Effector memory CD4-positive, alpha-beta T cell (primary cell): ENCODE measurements around the gene PEDS1.

Experiments used
- DNase-seq, 3 donors: peaks; one replicate each; pipeline ENCODE4 v3.0.0-alpha.2; 2020
- H3K27ac ChIP-seq: 2 replicates; pipeline ENCODE4 v1.7.0; 2013; ENCODE audit warnings: mild to moderate bottlenecking, low read length, moderate library complexity; ENCODE audit not compliant: insufficient read depth, poor library complexity, severe bottlenecking
- H3K27me3 ChIP-seq: replicated peaks from 2 replicates; pipeline ENCODE4 v1.7.0; 2013; ENCODE audit warnings: mild to moderate bottlenecking, low read length; ENCODE audit not compliant: insufficient read depth, control insufficient read depth, poor library complexity, severe bottlenecking
- H3K36me3 ChIP-seq: 2 replicates; pipeline ENCODE4 v1.7.0; 2013; ENCODE audit warnings: mild to moderate bottlenecking, low read length, moderate library complexity; ENCODE audit not compliant: control insufficient read depth, insufficient read depth
- H3K4me1 ChIP-seq: 2 replicates; pipeline ENCODE4 v1.7.0; 2013; ENCODE audit warnings: low read length, mild to moderate bottlenecking; ENCODE audit not compliant: control insufficient read depth, insufficient read depth, poor library complexity, severe bottlenecking
- H3K4me3 ChIP-seq: 2 replicates; pipeline ENCODE4 v1.7.0; 2013; ENCODE audit warnings: low read length, low read depth, mild to moderate bottlenecking; ENCODE audit not compliant: insufficient read depth, poor library complexity, severe bottlenecking
- H3K9me3 ChIP-seq: 2 replicates; pipeline ENCODE4 v1.7.0; 2013; ENCODE audit warnings: mild to moderate bottlenecking, low read length, moderate library complexity; ENCODE audit not compliant: control insufficient read depth

PEDS1 gene

GRCh38 chr20:50196248-50196647, 42.7 kb upstream of the PEDS1 start:
- Histone ChIP-seq H3K9me3 (no peaks in the 10 kb centered on the region), H3K4me3 (no peak overlapping the region), H3K4me1 (peaks cover 13% of the 10 kb centered on the region), H3K36me3 (no peaks in the 10 kb centered on the region), H3K27me3 (no peaks in the 10 kb centered on the region), H3K27ac (no peak overlapping the region)
- DNase-seq: no peak

GRCh38 chr20:50195524-50196120, 42.1 kb upstream of the PEDS1 start:
- Histone ChIP-seq H3K27me3 (no peaks in the 10 kb centered on the region), H3K4me3 (no peak overlapping the region), H3K36me3 (no peaks in the 10 kb centered on the region), H3K27ac (no peak overlapping the region), H3K9me3 (no peaks in the 10 kb centered on the region), H3K4me1 (peaks cover 13% of the 10 kb centered on the region)
- DNase-seq: no peak

- H3K4me1 ChIP-seq: peaks cover 13% of the 10 kb centered on the region
- no peaks in the 10 kb centered on the region for H3K27me3 ChIP-seq
- no peak overlapping the region for H3K27ac ChIP-seq
- DNase-seq: no peak
- H3K36me3 ChIP-seq: no peaks in the 10 kb centered on the region
- H3K9me3 ChIP-seq: no peaks in the 10 kb centered on the region
- no peak overlapping the region for H3K4me3 ChIP-seq
Observed at GRCh38 chr20:50194831-50195523, 41.5 kb upstream of the PEDS1 start.

- Histone ChIP-seq H3K27me3 (no peaks in the 10 kb centered on the region), H3K4me1 (peaks cover 13% of the 10 kb centered on the region), H3K27ac (no peak overlapping the region), H3K36me3 (no peaks in the 10 kb centered on the region), H3K9me3 (no peaks in the 10 kb centered on the region), H3K4me3 (no peak overlapping the region)
- no peak for DNase-seq
Observed at GRCh38 chr20:50194422-50194830, 40.9 kb upstream of the PEDS1 start.

- Histone ChIP-seq H3K4me3 (no peak overlapping the region), H3K4me1 (peaks cover 13% of the 10 kb centered on the region), H3K9me3 (no peaks in the 10 kb centered on the region), H3K36me3 (no peaks in the 10 kb centered on the region), H3K27me3 (no peaks in the 10 kb centered on the region), H3K27ac (no peak overlapping the region)
- DNase-seq: no peak
Observed at GRCh38 chr20:50193836-50194421, 40.4 kb upstream of the PEDS1 start.

GRCh38 chr20:50193199-50193835, 39.8 kb upstream of the PEDS1 start:
- Histone ChIP-seq H3K4me3 (peak overlapping the region; percentile 49), H3K4me1 (peaks cover 13% of the 10 kb centered on the region), H3K27ac (no peak overlapping the region), H3K36me3 (no peaks in the 10 kb centered on the region), H3K27me3 (no peaks in the 10 kb centered on the region), H3K9me3 (no peaks in the 10 kb centered on the region)
- no peak for DNase-seq

GRCh38 chr20:50192364-50193198, 39.1 kb upstream of the PEDS1 start:
- H3K27me3 ChIP-seq: no peaks in the 10 kb centered on the region
- H3K4me1 ChIP-seq: peaks cover 13% of the 10 kb centered on the region
- H3K4me3 ChIP-seq: peak overlapping the region; percentile 49
- peak; percentile 52 to 64 (median 62) for DNase-seq
- H3K36me3 ChIP-seq: no peaks in the 10 kb centered on the region
- H3K9me3 ChIP-seq: no peaks in the 10 kb centered on the region
- peak overlapping the region; percentile 74 for H3K27ac ChIP-seq

- peaks cover 13% of the 10 kb centered on the region for H3K4me1 ChIP-seq
- no peaks in the 10 kb centered on the region for H3K27me3 ChIP-seq
- peak overlapping the region; percentile 91 for H3K4me3 ChIP-seq
- peak overlapping the region; percentile 74 for H3K27ac ChIP-seq
- no peaks in the 10 kb centered on the region for H3K36me3 ChIP-seq
- H3K9me3 ChIP-seq: no peaks in the 10 kb centered on the region
- peak; percentile 5 to 42 (median 33) for DNase-seq
Observed at GRCh38 chr20:50191544-50192363, 38.2 kb upstream of the PEDS1 start.

GRCh38 chr20:50191065-50191543, 37.6 kb upstream of the PEDS1 start:
- H3K4me1 ChIP-seq: peaks cover 17% of the 10 kb centered on the region
- DNase-seq: peak; percentile 21 to 35 (median 27)
- H3K9me3 ChIP-seq: no peaks in the 10 kb centered on the region
- no peaks in the 10 kb centered on the region for H3K27me3 ChIP-seq
- H3K36me3 ChIP-seq: no peaks in the 10 kb centered on the region
- H3K4me3 ChIP-seq: peak overlapping the region; percentile 91
- peak overlapping the region; percentile 74 for H3K27ac ChIP-seq
